ENCODE data around the gene PTPRN2. TPM values are rescaled to one million over a fixed set of nuclear protein-coding genes. Genes with fewer than 3 reads are reported as not detected.

Gene PTPRN2
- total RNA-seq, 1 experiment from 2014 or later = 1.1 TPM

DNA sequence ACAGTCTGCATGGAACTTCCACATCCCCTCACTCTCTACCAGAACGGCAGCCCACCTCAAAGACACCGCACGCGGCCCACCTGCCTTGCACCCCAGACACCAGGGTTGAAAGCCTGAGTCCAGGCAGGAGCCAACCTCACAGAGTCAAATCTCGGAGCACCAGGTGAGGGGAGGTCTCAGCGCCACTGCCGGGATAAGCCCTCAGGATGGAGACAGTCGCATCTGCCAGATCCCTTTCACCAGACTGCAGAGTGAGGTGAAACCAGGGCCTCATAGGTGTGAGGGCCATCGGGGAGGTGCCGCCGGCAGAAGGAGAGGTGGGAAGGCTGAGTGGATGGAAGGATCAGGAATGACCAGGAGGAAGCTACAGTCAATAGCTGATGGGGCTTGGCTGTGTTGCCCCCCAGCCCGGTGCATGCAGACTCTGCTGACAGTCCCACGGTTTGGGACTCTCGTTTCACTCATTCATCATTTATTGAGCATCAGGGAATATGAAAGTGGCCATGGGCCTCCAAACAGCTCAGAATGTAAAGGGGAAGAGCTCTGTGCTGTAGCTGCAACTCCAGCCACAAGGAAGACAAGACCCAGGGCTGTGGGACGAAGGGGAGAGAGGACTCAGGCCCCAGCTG lies 315.0 kb downstream of the PTPRN2 start:
- Histone ChIP-seq H3K36me3 (ENCODE audit: control insufficient read depth, insufficient read depth, low read length) (no peaks in the 10 kb centered on the region), H3K27ac (ENCODE audit: low read length) (no peak overlapping the region), H3K4me1 (ENCODE audit: control insufficient read depth, insufficient read depth, low read length) (no peaks in the 10 kb centered on the region), H3K9me3 (ENCODE audit: control insufficient read depth, insufficient read depth, low read depth, low read length) (no peaks in the 10 kb centered on the region), H3K4me3 (ENCODE audit: low read depth in 2 of 2, low read length in 2 of 2) (no peak overlapping the region), H3K27me3 (ENCODE audit: control insufficient read depth, insufficient read depth, low read length) (no peaks in the 10 kb centered on the region)
- ATAC-seq = no peak
- BruUV-seq (replicated peaks) = no TSS peak
- POLR2A ChIA-PET = no interaction called here
- TF ChIP-seq, protein P1, sequence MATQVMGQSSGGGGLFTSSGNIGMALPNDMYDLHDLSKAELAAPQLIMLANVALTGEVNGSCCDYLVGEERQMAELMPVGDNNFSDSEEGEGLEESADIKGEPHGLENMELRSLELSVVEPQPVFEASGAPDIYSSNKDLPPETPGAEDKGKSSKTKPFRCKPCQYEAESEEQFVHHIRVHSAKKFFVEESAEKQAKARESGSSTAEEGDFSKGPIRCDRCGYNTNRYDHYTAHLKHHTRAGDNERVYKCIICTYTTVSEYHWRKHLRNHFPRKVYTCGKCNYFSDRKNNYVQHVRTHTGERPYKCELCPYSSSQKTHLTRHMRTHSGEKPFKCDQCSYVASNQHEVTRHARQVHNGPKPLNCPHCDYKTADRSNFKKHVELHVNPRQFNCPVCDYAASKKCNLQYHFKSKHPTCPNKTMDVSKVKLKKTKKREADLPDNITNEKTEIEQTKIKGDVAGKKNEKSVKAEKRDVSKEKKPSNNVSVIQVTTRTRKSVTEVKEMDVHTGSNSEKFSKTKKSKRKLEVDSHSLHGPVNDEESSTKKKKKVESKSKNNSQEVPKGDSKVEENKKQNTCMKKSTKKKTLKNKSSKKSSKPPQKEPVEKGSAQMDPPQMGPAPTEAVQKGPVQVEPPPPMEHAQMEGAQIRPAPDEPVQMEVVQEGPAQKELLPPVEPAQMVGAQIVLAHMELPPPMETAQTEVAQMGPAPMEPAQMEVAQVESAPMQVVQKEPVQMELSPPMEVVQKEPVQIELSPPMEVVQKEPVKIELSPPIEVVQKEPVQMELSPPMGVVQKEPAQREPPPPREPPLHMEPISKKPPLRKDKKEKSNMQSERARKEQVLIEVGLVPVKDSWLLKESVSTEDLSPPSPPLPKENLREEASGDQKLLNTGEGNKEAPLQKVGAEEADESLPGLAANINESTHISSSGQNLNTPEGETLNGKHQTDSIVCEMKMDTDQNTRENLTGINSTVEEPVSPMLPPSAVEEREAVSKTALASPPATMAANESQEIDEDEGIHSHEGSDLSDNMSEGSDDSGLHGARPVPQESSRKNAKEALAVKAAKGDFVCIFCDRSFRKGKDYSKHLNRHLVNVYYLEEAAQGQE (IDR thresholded peaks at IDR 0.05; ENCODE audit: insufficient read depth in 1 of 2, low read depth in 2 of 2, low read length in 1 of 2) = no peak
- no peak for TF ChIP-seq TCF7L2 (IDR thresholded peaks at IDR 0.05; ENCODE audit: low read depth, low read length)
- no peak for TF ChIP-seq POLR2AphosphoS5 (IDR thresholded peaks at IDR 0.05; ENCODE audit: low read depth, low read length)
- TF ChIP-seq, protein P2, sequence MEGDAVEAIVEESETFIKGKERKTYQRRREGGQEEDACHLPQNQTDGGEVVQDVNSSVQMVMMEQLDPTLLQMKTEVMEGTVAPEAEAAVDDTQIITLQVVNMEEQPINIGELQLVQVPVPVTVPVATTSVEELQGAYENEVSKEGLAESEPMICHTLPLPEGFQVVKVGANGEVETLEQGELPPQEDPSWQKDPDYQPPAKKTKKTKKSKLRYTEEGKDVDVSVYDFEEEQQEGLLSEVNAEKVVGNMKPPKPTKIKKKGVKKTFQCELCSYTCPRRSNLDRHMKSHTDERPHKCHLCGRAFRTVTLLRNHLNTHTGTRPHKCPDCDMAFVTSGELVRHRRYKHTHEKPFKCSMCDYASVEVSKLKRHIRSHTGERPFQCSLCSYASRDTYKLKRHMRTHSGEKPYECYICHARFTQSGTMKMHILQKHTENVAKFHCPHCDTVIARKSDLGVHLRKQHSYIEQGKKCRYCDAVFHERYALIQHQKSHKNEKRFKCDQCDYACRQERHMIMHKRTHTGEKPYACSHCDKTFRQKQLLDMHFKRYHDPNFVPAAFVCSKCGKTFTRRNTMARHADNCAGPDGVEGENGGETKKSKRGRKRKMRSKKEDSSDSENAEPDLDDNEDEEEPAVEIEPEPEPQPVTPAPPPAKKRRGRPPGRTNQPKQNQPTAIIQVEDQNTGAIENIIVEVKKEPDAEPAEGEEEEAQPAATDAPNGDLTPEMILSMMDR (IDR thresholded peaks at IDR 0.05) = no peak
- no peak for TF ChIP-seq SIN3A (IDR thresholded peaks at IDR 0.05; ENCODE audit: borderline replicate concordance, insufficient read depth, low read depth, low read length)
- CTCF ChIA-PET = no interaction called here
- in situ Hi-C loops (cut with HindIII; ENCODE audit: low pct_unique_long_range_greater_than_20kb, low sequenced_read_pairs) = no loop called here
- no peak for DNase-seq (ENCODE audit: low read depth, low spot score)
- intact Hi-C loops (cut with micrococcal nuclease; ENCODE audit: unreplicated experiment) = no loop called here

DNA sequence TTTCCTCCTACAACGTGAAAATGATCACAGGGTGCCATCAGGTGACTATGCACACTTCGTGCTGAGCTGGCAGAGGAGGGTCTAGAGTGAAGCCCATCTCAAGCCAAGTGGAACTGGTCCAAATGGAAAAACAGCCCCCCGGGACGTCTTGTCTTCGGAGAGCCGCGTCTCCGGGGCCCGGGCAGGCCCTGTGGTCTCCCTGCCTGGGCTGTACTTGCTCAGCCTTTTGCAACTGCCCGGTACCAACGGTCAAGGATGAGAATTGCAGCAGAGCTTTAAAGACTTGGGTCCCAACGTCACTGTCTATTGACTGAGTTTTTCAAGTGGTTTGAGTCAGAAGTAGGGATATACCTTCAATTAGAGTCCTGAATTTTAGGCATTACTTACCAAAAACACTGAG lies 315.5 kb downstream of the PTPRN2 start:
- Histone ChIP-seq H3K27me3 (ENCODE audit: control insufficient read depth, insufficient read depth, low read length) (no peaks in the 10 kb centered on the region), H3K9me3 (ENCODE audit: control insufficient read depth, insufficient read depth, low read depth, low read length) (no peaks in the 10 kb centered on the region), H3K36me3 (ENCODE audit: control insufficient read depth, insufficient read depth, low read length) (no peaks in the 10 kb centered on the region), H3K27ac (ENCODE audit: low read length) (no peak overlapping the region), H3K4me1 (ENCODE audit: control insufficient read depth, insufficient read depth, low read length) (no peaks in the 10 kb centered on the region), H3K4me3 (ENCODE audit: low read depth in 2 of 2, low read length in 2 of 2) (no peak overlapping the region)
- TF ChIP-seq SIN3A (IDR thresholded peaks at IDR 0.05; ENCODE audit: borderline replicate concordance, insufficient read depth, low read depth, low read length) (no peak), POLR2AphosphoS5 (IDR thresholded peaks at IDR 0.05; ENCODE audit: low read depth, low read length) (no peak), TCF7L2 (IDR thresholded peaks at IDR 0.05; ENCODE audit: low read depth, low read length) (no peak)
- TF ChIP-seq, protein P1 (IDR thresholded peaks at IDR 0.05; ENCODE audit: insufficient read depth in 1 of 2, low read depth in 2 of 2, low read length in 1 of 2) = no peak
- TF ChIP-seq, protein P2 (IDR thresholded peaks at IDR 0.05) = no peak
- no TSS peak for BruUV-seq (replicated peaks)
- ATAC-seq = no peak
- in situ Hi-C loops (cut with HindIII; ENCODE audit: low pct_unique_long_range_greater_than_20kb, low sequenced_read_pairs) (no loop called here), intact Hi-C loops (cut with micrococcal nuclease; ENCODE audit: unreplicated experiment) (no loop called here)
- ChIA-PET CTCF (no interaction called here), POLR2A (no interaction called here)
- DNase-seq (ENCODE audit: low read depth, low spot score) = no peak
